AG20443 (cell line): ENCODE data around the gene RANBP3L.
"Not testable (repeated sequence)": the region's sequence is repeated elsewhere in the genome, so short reads cannot be mapped to it uniquely, and the experiment has no call there.

Experiments
- DNase-seq: peaks from one replicate; pipeline ENCODE4 v3.0.0; 2012; ENCODE audit warnings: low spot score, mixed read lengths

Gene RANBP3L

GRCh38 chr5:36301858-36302603 is at the start of gene RANBP3L:
TSS of gene RANBP3L (minus strand) at chr5:36301902. CDS start at chr5:36301416, 486 bp downstream.
- no peak for DNase-seq

GRCh38 chr5:36346896-36347690 is 45.4 kb upstream of the RANBP3L start:
- no peak for DNase-seq

- DNase-seq, result no peak
These were observed 43.2 kb upstream of the RANBP3L start for GRCh38 chr5:36344899-36345298.

- DNase-seq, result not testable (repeated sequence)
These were observed 40.0 kb upstream of the RANBP3L start for GRCh38 chr5:36341720-36342119.

GRCh38 chr5:36337597-36337996 is 35.9 kb upstream of the RANBP3L start:
- no peak for DNase-seq

- DNase-seq, result no peak
These were observed 32.6 kb upstream of the RANBP3L start for GRCh38 chr5:36334315-36334714.

- not testable (repeated sequence) for DNase-seq
These were observed 31.0 kb upstream of the RANBP3L start for GRCh38 chr5:36332720-36333119.

GRCh38 chr5:36325196-36325595 is 23.5 kb upstream of the RANBP3L start:
- no peak for DNase-seq

GRCh38 chr5:36323926-36324781 is 22.5 kb upstream of the RANBP3L start:
- DNase-seq, result no peak

- no peak for DNase-seq
These were observed 11.4 kb upstream of the RANBP3L start for GRCh38 chr5:36312953-36313672.

- no peak for DNase-seq
These were observed 10.3 kb upstream of the RANBP3L start for GRCh38 chr5:36311956-36312355.

- no peak for DNase-seq
These were observed 8.4 kb upstream of the RANBP3L start for GRCh38 chr5:36310138-36310537.

GRCh38 chr5:36305571-36306326 is 4.0 kb upstream of the RANBP3L start:
- peak; percentile 70 for DNase-seq

- DNase-seq, result no peak
These were observed 2.5 kb upstream of the RANBP3L start for GRCh38 chr5:36304095-36304805.

- no peak for DNase-seq
These were observed 668 bp downstream of the RANBP3L start for GRCh38 chr5:36300927-36301540.

- no peak for DNase-seq
These were observed 1.3 kb downstream of the RANBP3L start for GRCh38 chr5:36300191-36300926.

GRCh38 chr5:36298552-36298951 is 3.1 kb downstream of the RANBP3L start:
- peak; percentile 68 for DNase-seq

GRCh38 chr5:36297653-36298052 is 4.0 kb downstream of the RANBP3L start:
- DNase-seq, result no peak
